HG03039 (cell line): ENCODE data around the gene NUDT21.
A peak's percentile ranks its signal among the peaks of the same experiment; 100 is the strongest.
"Not testable (repeated sequence)": the region's sequence is repeated elsewhere in the genome, so short reads cannot be mapped to it uniquely, and the experiment has no call there.

Experiments
- ATAC-seq: cut with Tn5 transposase; IDR thresholded peaks from one replicate; pipeline ENCODE4 v1.9.1; 2021; ENCODE audit warnings: mild to moderate bottlenecking, moderate library complexity; ENCODE audit not compliant: unreplicated experiment

NUDT21 gene

DNA sequence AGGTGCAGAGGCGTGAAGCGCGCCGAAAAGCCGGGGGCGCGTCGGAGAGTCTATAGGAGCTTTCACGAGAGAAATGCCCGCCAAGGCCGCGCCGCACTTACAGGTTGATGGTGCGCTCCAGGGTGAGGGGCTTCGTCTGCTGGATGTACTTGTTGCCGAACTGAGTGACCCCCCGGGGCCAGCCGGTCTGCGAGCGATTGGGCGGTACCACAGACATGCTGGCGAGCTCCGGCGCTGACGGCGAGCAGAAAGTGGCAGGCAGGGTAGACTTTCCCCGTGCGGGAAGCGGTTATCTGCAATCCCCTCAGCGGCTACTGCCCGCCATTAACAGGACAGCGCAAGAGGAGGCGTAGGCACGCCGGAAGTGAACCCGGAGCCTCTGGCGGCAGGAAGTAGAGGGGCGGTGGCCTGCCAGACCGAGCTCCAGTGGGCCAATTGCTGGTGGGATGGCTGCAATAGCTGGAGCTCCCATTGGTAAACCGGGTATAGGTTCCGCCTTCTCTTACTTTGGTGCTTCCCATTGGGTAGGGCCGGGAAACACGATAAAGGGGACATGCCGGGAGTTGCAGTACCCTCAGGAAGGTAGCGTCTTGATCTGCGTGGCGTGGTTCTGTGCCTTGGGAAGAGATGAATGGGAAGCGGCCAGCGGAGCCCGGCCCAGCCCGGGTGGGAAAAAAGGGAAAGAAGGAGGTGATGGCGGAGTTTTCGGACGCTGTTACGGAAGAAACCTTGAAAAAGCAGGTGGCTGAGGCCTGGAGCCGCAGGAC, at the start of gene NUDT21, which contains the start of gene OGFOD1:
Gene NUDT21 (minus strand): TSS at position 347 of the 767 bp plus-strand sequence. CDS start 130 bp downstream, at position 217.
Gene OGFOD1 (plus strand): TSS at position 569 of the 767 bp plus-strand sequence. CDS start 59 bp downstream, at position 628.
- peak; percentile 97 for ATAC-seq

DNA sequence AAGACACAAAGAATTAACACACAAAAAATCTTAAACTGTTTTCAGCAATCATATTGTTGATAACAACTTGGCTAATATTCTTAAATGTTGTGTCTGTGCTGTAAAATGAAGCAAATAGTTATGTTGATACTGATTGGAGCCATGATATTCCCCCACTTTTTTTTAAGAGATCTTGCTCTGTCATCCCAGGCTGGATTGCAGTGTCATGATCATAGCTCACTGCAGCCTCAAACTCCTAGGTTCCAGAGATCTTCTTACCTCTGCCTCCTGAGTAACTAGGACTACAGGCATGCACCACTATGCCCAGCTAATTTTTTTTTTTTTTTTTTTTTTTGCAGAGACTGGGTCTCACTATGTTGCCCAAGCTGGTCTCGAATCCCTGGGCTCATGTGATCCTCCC, 42.7 kb upstream of the NUDT21 start:
- no peak for ATAC-seq

DNA sequence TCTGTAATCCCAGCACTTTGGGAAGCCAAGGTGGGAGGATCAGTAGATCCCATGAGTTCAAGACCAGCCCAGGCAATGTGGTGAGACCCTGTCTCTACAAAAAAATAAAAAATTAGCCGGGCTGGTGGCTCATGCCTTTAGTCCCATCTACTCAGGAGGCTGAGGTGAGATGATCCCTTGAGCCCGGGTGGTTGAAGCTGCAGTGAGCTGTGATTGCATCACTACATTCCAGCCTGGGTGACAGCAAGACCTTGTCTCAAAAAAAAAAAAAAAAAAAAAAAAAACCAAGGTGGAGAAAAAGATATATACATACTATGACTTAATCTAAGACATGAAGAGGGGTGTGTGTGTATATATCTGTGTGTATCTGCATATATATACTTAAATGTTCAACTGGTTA, 42.0 kb upstream of the NUDT21 start:
- no peak for ATAC-seq

DNA sequence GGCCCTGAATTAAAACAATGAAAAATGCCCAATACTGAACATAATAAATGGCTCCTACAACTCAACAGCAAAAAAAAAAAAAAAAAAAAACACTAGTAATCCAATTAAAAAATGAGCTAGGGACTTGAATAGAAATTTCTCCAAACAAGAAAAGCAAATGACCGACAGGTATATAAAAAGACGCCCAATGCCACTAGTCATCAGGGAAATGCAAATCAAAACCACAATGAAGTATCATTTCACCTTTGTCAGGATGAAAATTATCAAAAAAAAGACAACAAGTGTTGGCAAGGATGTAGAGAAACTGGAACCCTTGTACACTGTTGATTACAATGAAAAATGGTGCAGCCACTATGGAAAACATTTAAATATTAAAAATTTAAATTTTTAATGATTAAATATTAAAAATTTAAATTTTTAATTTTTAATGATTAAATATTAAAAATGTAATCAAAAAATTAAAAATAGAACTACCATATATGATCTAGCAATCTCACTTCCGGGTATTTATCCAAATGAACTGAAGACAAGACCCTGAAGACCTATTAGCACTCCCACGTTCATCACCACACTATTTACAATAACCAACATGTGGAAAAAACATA, 40.6 kb upstream of the NUDT21 start:
- no peak for ATAC-seq

DNA sequence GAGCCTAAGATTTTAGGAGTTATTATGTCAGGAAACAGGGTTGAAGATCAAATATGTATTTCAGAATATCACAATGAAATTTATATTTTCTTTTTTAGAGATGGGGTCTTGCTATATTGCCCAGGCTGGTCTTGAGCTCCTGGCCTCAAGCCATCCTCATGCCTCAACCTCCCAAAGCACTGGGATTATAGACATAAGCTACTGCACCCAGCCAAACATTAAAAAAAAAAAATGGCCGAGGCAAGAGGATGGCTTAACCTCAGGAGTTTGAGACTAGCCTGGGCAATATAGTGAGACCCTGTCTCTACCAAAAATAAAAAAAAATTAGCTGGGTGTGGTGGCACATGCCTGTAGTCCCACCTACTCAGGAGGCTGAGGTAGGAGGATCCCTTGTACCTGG, 37.7 kb upstream of the NUDT21 start:
- not testable (repeated sequence) for ATAC-seq

DNA sequence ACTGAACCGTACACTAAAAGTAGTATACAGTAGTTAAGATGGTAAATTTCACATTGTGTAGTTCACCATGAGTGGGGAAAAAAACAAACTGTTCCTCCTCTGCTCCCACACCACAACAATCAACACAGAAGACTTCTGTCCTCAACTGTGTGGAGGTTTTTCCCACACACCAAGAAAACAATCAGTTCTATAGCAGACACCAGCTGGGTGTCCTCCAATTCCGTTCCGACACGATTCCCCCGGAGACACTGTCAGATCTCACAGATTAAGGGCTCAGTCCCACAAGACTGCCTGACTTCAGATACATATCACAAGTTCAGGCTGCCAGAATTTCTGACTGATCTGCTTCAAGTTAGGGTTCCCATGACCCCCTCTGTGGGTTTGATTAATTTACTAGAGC, 36.9 kb upstream of the NUDT21 start:
- no peak for ATAC-seq

DNA sequence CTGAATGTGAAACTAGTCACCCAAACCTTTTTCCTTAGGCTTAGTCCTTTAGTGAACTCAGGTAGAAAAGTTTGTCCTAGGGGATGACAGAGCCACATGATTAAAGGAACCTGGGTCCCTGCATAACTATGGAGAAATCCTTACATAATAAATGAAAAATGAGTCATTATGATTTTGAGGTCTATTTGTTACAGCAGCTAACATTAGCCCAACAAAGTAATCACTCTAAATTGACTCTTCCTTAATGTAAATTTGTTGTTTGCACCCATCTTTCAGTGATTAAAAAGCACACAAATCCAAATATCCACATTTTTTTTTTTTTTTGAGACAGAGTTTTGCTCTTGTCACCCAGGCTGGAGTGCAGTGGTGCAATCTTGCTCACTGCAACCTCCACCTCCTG, 32.3 kb upstream of the NUDT21 start:
- no peak for ATAC-seq

DNA sequence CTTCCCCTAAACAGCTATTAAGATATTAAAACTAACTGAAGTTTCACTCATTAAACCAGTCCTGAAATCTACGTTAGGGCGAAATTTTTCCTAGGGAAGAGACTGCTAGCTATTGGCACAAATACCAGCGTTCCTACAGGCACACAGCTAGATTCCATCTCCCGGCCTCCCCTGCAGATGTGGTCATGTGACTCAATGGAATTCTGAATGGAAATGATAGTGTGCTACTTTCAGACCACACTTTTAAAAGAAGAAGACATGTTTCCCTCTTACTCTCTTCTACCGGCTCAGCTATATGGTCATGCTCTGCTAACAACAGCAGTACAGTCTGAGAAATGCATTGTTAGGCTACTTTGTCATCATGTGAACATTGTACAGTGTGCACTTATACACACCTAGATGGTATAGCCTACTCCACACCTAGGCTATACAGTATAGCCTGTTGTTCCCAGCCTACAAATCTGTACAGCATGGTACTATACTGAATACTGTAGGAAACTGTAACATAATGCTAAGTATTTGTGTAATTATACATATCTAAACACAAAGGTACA, 31.6 kb upstream of the NUDT21 start:
- ATAC-seq = no peak

DNA sequence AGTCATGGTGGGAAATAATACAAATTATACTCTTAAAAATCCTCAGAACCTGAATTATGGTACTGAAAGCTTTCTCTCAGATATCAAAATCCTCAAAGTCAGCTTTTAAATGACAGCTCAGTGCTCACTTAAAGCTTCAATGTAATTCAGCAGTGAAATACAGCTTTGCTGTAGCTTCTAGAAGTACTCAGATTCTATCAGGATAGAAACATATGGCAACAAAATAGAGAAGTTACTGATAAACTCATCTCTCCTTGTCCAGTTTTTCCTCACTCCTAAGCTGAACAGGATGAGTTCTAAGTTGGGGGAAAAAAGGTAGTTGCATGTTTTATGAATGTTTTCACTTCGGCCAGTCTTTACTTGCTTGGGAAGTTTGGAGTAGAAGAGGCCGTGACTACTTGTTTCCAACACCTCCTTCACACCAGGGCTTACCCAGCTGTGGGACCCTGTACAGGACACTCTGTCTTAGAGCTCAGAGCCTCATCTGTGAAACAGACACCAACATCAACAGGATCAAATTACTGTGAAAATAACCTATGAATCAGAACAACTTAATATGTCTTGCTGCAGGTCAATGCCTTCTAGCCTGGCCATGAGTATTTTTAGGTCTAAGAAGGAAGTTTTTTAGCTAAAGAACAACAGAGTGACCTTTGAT, 30.5 kb upstream of the NUDT21 start:
- no peak for ATAC-seq

DNA sequence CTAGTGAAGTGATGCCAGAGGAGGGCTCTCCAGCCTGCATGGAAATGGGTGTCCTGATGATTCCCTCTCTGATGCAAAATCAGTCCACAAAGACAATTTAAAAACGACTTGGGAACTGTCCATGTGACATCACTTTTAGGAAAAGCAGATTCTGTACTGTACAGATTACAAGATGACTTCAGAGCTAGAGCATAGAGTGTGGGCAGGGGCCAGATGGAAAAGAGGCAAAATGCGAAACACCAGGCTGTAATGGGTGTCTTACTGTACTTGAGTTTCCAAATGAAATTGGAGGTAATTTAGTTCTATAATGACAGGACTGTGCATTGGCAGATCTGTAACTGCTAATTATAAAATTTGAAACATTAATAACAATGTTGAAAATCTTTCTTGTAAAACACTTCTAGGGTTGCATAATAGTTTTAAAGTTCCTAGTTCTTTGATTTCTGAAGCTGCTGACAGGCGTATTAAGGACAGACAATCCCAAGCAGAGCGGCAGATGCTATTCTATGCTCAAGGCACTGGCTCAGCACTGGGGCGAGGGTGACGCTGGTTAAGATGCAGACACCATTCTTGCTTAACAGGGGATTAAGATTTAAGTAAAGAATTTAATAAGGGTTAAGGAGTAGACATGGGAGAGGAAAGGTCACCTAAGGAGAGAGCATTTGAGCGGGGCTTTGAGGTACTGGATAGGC, 29.8 kb upstream of the NUDT21 start:
- no peak for ATAC-seq

DNA sequence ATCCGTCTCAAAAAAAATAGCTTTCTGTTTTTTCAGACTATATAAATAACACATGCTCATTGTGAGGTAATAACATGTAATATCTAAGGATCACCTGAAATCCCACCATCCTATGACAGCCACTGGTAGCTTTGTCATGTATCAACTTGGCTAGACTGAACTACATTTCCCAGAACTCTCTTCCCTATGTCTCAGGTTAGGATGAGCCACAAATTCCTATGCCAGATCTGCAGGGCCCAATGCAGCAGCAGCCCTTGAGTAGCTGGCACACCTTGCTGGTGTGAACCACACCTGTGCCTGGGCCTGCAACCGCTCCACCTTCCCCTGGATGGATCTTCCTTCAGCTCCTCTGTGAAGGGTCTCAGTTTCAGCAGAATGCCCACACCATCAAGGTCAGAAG, 28.3 kb upstream of the NUDT21 start:
- ATAC-seq = no peak

DNA sequence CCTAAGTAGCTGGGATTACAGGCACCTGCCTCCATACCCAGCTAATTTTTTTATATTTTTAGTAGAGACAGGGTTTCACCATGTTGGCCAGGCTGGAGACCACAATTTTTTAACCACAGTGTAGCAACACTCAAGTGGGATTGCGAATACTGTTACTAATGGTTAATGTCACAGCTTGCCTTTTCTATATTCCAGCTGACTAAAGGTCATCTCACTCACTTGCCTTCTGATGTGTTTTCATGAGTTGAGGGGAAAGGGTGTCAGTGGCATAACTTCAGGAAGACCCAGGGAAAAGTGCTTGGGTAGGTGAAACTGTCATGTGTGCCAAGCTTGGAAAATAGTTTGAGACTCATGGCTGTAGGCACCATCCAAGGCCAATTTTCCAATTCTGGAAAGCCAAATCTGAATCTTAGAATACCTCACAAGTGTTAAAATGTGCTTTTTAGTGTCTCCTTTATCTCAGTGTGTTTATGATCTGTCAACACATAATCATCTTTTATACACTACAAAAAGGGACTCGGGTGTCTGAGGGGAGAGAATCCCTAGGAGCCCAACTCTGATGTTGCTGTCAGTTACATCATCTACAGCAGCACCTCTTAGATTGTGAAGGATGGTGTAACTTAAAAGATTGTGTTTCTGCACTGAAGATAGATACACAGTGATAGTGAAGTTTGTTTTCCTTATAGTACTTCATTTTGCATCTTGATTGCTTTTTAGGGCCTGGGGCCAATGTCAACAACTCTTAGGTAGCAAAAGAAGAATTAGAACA, 27.3 kb upstream of the NUDT21 start:
- no peak for ATAC-seq

DNA sequence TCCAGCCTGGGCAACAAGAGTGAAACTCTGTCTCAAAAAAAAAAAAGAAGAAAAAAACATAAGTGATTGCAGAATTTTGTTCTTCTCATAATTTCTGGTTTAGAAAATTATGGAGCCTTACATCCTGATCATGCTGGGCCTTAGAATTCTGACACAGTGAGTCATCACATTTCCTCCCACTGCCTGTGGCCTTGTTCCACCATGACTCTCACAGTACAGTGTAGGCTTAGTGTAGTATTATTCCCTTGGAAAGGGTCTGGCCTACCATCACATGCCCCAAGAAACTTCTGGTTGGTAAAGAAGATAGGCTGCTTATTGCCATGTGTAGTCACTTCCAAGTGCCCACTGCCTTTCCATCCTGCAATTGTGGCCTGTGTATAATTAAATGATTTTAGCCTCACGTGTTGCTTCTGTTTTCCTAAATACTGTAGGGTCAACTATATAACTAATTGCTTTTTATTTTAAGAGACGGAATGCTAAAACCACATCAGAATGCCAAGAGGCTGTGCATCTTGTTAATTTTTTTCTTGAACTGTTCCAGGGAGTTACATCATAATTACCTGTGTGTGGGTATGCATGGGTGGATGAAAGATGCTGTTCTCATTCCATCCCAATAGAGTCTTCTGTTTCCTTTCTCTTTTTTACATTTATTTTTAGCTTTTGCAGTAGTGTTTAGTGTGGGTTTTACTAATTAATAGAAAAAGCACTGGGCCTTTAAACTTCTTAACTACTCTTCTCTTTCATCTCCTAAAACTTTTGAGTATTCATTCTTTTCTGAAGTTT, 26.2 kb upstream of the NUDT21 start:
- no peak for ATAC-seq

DNA sequence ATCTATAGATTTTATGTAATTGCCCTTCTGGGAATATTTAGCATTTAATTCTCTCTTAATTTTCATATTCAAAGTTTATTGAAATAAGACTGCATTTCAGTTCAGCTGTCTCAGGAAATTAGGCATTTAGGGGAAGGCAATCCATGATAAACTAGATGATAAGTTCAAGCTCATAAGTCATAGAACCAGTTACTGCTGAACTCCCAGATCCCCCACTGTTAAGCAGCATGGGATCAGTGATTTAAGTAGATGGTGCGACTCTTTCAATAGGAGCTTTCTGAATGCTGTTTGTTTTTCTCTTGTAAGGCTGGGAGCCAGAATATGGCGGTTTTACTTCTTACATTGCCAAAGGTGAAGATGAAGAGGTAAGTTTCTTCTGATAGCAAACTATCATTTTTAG, 24.1 kb upstream of the NUDT21 start:
- ATAC-seq = no peak

DNA sequence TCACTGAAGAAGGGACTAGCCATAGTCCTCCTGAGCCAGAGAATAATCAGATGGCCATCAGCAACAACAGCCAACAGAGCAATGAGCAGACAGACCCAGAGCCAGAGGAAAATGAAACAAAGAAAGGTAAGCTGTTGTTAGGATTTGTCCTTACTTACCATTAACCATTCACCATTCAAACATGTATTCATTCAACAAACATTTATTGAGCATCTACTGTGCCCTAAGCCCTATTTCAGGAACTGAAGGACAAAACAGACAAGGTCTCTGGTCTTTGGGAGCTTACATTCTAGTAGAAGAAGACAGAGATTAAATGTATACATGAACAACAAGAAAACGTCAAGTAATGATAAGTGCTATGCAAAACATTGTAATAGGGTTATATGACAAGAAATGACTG, 19.5 kb upstream of the NUDT21 start:
- no peak for ATAC-seq

DNA sequence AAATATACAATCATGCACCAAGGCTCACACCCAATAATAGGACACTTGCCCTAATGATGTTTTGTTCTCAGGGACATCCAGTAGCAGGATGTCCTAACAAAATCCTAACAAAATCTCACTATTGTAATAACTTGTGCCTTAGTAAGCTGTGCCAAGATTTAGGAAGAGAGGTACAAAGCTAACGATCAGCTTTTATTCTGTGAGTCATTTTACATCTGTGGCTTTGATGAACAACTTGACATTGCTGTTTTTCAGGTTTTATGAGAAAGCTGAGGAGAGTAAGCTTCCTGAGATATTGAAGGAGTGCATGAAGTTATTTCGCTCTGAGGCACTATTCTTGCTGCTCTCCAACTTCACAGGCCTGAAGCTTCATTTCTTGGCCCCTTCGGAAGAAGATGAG, 19.1 kb upstream of the NUDT21 start:
- ATAC-seq = no peak

DNA sequence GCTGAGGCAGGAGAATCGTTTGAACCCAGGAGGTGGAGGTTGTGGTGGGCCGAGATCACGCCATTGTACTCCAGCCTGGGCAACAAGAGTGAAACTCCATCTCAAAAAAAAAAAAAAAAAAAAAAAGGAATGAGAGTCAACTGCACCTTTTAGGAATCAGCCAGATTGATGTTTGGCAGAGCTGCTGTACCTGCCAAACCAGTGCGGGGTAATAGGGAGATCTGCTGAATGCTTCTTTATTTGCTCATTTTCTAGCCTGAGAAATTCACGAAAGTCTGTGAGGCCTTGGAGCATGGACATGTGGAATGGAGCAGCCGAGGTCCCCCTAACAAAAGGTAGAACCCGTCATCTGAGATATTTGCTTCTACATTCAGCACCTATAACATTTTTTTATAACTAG, 18.6 kb upstream of the NUDT21 start:
- no peak for ATAC-seq

DNA sequence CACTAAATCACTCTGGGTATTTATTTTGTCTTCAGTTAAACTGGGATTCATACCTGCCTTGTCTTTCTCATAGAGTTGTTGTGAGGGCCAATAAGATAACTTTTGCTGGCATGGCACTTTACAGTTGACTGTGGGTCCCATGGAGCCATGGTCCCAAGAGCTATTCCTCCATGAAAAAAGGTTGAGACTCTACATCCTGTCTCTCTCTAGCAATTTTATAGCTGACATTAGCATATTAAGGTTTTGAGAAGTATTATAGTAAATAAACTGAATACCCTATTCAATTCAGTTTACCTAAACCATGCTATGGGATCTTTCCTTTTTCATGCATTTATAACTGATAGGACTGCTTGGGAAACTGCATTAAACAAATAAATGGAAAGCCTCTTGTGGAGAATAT, 17.7 kb upstream of the NUDT21 start:
- ATAC-seq = no peak

DNA sequence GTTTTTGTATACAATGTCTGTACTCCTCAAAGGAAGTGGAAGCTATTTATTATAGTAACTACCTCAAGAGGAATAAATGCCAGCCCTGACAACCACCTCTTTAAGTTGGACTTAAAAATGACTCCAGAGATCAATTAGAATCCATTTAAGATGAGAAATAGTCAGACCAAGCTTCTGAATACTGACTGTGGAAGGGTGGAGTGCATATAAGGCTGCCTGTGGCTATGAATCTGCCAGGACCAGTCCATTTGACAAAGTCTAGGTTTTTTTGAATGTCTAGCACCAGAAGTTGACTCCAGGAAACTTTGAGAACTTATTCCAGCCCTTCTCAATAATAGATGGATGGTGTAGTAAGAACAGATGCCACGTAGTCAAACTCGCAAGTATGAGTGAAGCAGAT, 15.2 kb upstream of the NUDT21 start:
- no peak for ATAC-seq

DNA sequence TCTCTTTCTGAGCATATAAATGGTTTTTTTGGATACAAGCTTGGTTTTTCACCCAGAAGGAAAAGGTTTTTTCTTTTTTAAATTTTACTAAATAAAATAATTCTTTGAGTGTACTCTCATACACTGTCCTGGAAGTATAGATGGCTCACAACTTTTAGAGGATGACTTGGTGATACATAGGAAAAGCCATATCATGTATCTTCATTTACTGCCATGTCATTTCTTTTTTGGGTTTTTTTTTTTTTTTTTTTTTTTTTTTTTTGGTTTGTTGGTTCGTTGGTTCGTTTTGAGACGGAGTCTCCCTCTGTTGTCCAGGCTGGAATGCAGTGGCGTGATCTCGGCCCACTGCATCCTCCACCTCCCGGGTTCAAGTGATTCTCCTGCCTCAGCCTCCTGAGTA, 12.0 kb upstream of the NUDT21 start:
- ATAC-seq = no peak
